WTC11 (cell line): Measurements from ENCODE around the gene CDC73. TPM values are rescaled to one million over a fixed set of nuclear protein-coding genes. Genes with fewer than 3 reads are reported as not detected.

Experiments
- ARID4B ChIP-seq: sonication (generic); formaldehyde crosslinking; IDR thresholded peaks from 2 replicates; pipeline ENCODE4 v1.8.0; 2023; ENCODE audit warnings: missing genetic modification reagents, mild to moderate bottlenecking, borderline replicate concordance
- ATF2 ChIP-seq: sonication (generic); formaldehyde crosslinking; IDR thresholded peaks from 2 replicates; pipeline ENCODE4 v1.8.1; 2022; ENCODE audit warnings: low read depth, missing genetic modification reagents, borderline replicate concordance
- ATF6 ChIP-seq: sonication (generic); formaldehyde crosslinking; IDR thresholded peaks from 2 replicates; pipeline ENCODE4 v1.8.1; 2023; ENCODE audit warnings: mild to moderate bottlenecking, missing genetic modification reagents
- E2F5 ChIP-seq: sonication (generic); formaldehyde crosslinking; IDR thresholded peaks from 2 replicates; pipeline ENCODE4 v1.8.1; 2022; ENCODE audit warnings: mild to moderate bottlenecking, moderate library complexity, missing genetic modification reagents
- ETV6 ChIP-seq: sonication (generic); formaldehyde crosslinking; IDR thresholded peaks from 2 replicates; pipeline ENCODE4 v1.8.1; 2022; ENCODE audit warnings: mild to moderate bottlenecking, missing genetic modification reagents
- GRHL2 ChIP-seq: fragments of 250-450 bp; sonication (Bioruptor Pico); IDR thresholded peaks from 2 replicates; pipeline ENCODE4 v1.8.0; 2022; ENCODE audit warnings: mild to moderate bottlenecking, moderate library complexity; ENCODE audit not compliant: insufficient replicate concordance, severe bottlenecking
- NFE2L1 ChIP-seq: sonication (generic); formaldehyde crosslinking; IDR thresholded peaks from 2 replicates; pipeline ENCODE4 v1.8.1; 2023; ENCODE audit warnings: missing genetic modification reagents
- SMAD3 ChIP-seq: sonication (generic); formaldehyde crosslinking; IDR thresholded peaks from 2 replicates; pipeline ENCODE4 v1.8.0; 2022; ENCODE audit warnings: missing genetic modification reagents, mild to moderate bottlenecking, borderline replicate concordance
- TCF7 ChIP-seq: sonication (generic); formaldehyde crosslinking; IDR thresholded peaks from 2 replicates; pipeline ENCODE4 v1.8.0; 2022; ENCODE audit warnings: mild to moderate bottlenecking, low read depth, missing genetic modification reagents, moderate library complexity
- TEAD1 ChIP-seq: sonication (generic); formaldehyde crosslinking; IDR thresholded peaks from 2 replicates; pipeline ENCODE4 v1.8.0; 2022; ENCODE audit warnings: mild to moderate bottlenecking, missing genetic modification reagents
- ZBTB21 ChIP-seq: sonication (generic); formaldehyde crosslinking; IDR thresholded peaks from 2 replicates; pipeline ENCODE4 v1.8.1; 2023; ENCODE audit warnings: mild to moderate bottlenecking, missing genetic modification reagents, borderline replicate concordance
- ZNF317 ChIP-seq: sonication (generic); formaldehyde crosslinking; IDR thresholded peaks from 2 replicates; pipeline ENCODE4 v1.8.1; 2023; ENCODE audit warnings: low read depth, mild to moderate bottlenecking, moderate library complexity, missing genetic modification reagents, borderline replicate concordance
- ZNF416 ChIP-seq: fragments of 250-450 bp; sonication (Bioruptor Pico); IDR thresholded peaks from 2 replicates; pipeline ENCODE4 v1.9.0; 2021; ENCODE audit warnings: mild to moderate bottlenecking, inconsistent platforms
- ZNF423 ChIP-seq: fragments of 250-450 bp; sonication (Bioruptor Pico); IDR thresholded peaks from 2 replicates; pipeline ENCODE4 v2.1.2; 2022; ENCODE audit warnings: mild to moderate bottlenecking, moderate library complexity
- total RNA-seq: library from RNA; stranded (reverse); gene quantifications from 3 replicates; pipeline ENCODE4 v1.2.3, GENCODE V29; 2021
- TF ChIP-seq, protein P1 (sequence below): sonication (generic); formaldehyde crosslinking; conservative IDR thresholded peaks from 2 replicates; pipeline ENCODE4 v1.8.1; 2023; ENCODE audit warnings: mild to moderate bottlenecking, low read depth, missing genetic modification reagents, moderate library complexity
- TF ChIP-seq, protein P2 (sequence below): sonication (generic); formaldehyde crosslinking; IDR thresholded peaks from 2 replicates; pipeline ENCODE4 v1.8.0; 2023; ENCODE audit warnings: mild to moderate bottlenecking, missing genetic modification reagents
- TF ChIP-seq, protein P3 (sequence below): fragments of 250-450 bp; sonication (Bioruptor Pico); IDR thresholded peaks from 2 replicates; pipeline ENCODE4 v1.8.0; 2021; ENCODE audit warnings: mild to moderate bottlenecking
- TF ChIP-seq, protein P4 (sequence below): fragments of 250-450 bp; sonication (Bioruptor Pico); IDR thresholded peaks from 2 replicates; pipeline ENCODE4 v1.9.0; 2021; ENCODE audit warnings: mild to moderate bottlenecking

The CDC73 gene
- total RNA-seq, 1 experiment from 2014 or later = 57.1 TPM

- TF ChIP-seq ATF6 (CRISPR knock-in tag) = no peak
- no peak for TF ChIP-seq ARID4B
- TF ChIP-seq ZNF416 (CRISPR knock-in tag) = 0 out of 2 replicates have a peak, but pooled peaks have one; percentile 34
- TF ChIP-seq ETV6 (CRISPR knock-in tag) = no peak
- TF ChIP-seq, protein P1, sequence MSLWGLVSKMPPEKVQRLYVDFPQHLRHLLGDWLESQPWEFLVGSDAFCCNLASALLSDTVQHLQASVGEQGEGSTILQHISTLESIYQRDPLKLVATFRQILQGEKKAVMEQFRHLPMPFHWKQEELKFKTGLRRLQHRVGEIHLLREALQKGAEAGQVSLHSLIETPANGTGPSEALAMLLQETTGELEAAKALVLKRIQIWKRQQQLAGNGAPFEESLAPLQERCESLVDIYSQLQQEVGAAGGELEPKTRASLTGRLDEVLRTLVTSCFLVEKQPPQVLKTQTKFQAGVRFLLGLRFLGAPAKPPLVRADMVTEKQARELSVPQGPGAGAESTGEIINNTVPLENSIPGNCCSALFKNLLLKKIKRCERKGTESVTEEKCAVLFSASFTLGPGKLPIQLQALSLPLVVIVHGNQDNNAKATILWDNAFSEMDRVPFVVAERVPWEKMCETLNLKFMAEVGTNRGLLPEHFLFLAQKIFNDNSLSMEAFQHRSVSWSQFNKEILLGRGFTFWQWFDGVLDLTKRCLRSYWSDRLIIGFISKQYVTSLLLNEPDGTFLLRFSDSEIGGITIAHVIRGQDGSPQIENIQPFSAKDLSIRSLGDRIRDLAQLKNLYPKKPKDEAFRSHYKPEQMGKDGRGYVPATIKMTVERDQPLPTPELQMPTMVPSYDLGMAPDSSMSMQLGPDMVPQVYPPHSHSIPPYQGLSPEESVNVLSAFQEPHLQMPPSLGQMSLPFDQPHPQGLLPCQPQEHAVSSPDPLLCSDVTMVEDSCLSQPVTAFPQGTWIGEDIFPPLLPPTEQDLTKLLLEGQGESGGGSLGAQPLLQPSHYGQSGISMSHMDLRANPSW (CRISPR knock-in tag) = no peak
- TF ChIP-seq, protein P2, sequence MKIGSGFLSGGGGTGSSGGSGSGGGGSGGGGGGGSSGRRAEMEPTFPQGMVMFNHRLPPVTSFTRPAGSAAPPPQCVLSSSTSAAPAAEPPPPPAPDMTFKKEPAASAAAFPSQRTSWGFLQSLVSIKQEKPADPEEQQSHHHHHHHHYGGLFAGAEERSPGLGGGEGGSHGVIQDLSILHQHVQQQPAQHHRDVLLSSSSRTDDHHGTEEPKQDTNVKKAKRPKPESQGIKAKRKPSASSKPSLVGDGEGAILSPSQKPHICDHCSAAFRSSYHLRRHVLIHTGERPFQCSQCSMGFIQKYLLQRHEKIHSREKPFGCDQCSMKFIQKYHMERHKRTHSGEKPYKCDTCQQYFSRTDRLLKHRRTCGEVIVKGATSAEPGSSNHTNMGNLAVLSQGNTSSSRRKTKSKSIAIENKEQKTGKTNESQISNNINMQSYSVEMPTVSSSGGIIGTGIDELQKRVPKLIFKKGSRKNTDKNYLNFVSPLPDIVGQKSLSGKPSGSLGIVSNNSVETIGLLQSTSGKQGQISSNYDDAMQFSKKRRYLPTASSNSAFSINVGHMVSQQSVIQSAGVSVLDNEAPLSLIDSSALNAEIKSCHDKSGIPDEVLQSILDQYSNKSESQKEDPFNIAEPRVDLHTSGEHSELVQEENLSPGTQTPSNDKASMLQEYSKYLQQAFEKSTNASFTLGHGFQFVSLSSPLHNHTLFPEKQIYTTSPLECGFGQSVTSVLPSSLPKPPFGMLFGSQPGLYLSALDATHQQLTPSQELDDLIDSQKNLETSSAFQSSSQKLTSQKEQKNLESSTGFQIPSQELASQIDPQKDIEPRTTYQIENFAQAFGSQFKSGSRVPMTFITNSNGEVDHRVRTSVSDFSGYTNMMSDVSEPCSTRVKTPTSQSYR (CRISPR knock-in tag) = no peak
- no peak for TF ChIP-seq ZNF423 (CRISPR knock-in tag)
- TF ChIP-seq TEAD1 (CRISPR knock-in tag) = peak; percentile 64
- TF ChIP-seq, protein P3, sequence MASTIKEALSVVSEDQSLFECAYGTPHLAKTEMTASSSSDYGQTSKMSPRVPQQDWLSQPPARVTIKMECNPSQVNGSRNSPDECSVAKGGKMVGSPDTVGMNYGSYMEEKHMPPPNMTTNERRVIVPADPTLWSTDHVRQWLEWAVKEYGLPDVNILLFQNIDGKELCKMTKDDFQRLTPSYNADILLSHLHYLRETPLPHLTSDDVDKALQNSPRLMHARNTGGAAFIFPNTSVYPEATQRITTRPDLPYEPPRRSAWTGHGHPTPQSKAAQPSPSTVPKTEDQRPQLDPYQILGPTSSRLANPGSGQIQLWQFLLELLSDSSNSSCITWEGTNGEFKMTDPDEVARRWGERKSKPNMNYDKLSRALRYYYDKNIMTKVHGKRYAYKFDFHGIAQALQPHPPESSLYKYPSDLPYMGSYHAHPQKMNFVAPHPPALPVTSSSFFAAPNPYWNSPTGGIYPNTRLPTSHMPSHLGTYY (CRISPR knock-in tag) = no peak
- no peak; the same call in 1 of the 2 replicates for TF ChIP-seq NFE2L1
- TF ChIP-seq ZBTB21 (CRISPR knock-in tag) = no peak
- no peak for TF ChIP-seq TCF7
- no peak for TF ChIP-seq ATF2 (CRISPR knock-in tag)
- TF ChIP-seq ZNF317 (CRISPR knock-in tag) = no peak
- TF ChIP-seq, protein P4, sequence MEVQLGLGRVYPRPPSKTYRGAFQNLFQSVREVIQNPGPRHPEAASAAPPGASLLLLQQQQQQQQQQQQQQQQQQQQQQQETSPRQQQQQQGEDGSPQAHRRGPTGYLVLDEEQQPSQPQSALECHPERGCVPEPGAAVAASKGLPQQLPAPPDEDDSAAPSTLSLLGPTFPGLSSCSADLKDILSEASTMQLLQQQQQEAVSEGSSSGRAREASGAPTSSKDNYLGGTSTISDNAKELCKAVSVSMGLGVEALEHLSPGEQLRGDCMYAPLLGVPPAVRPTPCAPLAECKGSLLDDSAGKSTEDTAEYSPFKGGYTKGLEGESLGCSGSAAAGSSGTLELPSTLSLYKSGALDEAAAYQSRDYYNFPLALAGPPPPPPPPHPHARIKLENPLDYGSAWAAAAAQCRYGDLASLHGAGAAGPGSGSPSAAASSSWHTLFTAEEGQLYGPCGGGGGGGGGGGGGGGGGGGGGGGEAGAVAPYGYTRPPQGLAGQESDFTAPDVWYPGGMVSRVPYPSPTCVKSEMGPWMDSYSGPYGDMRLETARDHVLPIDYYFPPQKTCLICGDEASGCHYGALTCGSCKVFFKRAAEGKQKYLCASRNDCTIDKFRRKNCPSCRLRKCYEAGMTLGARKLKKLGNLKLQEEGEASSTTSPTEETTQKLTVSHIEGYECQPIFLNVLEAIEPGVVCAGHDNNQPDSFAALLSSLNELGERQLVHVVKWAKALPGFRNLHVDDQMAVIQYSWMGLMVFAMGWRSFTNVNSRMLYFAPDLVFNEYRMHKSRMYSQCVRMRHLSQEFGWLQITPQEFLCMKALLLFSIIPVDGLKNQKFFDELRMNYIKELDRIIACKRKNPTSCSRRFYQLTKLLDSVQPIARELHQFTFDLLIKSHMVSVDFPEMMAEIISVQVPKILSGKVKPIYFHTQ = no peak
- no peak for TF ChIP-seq GRHL2 (CRISPR knock-in tag)
- TF ChIP-seq E2F5 (CRISPR knock-in tag) = peak; percentile 78; the same call in 1 of the 2 replicates
- no peak for TF ChIP-seq SMAD3 (CRISPR knock-in tag)
Observed at GRCh38 chr1:193104907-193105820, 16.7 kb upstream of the CDC73 start, which contains the start of gene GLRX2 (continued).
